CD4-positive, alpha-beta T cell treated with Interleukin-12 subunit alpha and Interleukin-12 subunit beta, for 1 hour (primary cell): ENCODE measurements around the gene OTOG.

Source experiments
- DNase-seq: peaks from one replicate; pipeline ENCODE4 v3.0.0-alpha.2; 2020

OTOG gene

DNA sequence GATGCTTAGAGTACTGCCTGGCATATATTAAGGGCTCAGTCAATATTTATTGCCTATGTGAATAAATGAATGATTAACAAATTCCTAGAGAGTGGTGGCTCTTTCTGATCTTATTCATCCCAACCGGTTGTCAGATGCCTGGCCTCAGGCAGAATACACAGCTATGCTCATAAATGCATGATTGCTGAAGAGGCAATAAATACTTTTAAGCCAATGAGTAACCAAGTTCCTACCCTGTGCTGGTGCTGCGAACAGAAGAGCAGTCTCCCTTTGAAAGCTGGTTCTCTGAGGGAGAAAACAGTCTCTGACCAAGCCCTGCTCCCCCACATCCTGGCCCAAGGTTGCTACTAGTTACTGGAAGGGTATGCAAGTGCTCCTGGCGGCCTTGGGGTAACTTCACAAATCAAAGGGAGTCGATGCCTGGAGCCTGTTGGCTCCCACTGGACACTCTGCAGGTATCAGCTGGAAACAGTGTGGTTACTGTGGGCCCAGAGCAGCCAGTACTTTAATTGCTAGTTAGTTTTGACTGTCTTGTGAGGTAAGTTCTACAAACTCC is 5.7 kb upstream of the OTOG start:
- DNase-seq: no peak

DNA sequence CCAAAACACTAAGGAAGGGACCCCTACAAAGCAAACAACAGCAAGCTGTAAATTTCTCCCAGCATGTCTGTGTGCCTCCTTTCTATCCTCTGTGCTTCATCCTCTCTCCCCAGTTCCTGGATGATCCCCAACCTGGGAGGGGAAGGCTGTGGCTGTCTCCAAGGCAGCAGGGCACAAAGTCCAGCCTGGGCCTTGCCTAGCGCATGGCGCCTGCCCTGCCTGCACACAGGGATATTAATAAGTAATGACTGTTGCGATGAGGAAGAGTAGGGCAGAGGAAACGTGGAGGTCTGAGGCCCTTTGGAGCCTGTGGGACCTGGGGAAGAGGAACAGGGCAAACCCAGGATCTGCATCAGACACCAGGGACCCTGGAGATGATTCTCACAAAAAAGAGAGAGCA is 4.8 kb upstream of the OTOG start:
- no peak for DNase-seq

DNA sequence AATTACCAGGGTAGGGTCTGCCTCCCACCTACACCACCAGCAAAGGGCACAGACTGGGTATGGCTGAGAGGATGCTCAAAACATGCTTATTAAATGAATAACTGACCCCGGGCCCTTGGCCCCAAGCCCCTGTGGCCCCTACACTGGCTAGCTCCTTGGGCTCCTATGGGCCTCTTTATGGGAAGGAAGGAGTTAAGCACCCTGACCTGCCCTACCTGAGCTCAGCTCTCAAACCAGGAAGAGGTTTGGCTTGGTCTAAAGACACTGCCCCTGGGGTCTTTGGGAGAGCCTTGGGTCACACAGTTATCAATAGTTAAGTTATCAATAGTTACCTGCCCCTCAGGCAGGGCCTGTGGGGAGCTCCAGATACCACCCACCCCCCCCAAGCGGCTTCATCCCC is 4.0 kb upstream of the OTOG start:
- DNase-seq: no peak

DNA sequence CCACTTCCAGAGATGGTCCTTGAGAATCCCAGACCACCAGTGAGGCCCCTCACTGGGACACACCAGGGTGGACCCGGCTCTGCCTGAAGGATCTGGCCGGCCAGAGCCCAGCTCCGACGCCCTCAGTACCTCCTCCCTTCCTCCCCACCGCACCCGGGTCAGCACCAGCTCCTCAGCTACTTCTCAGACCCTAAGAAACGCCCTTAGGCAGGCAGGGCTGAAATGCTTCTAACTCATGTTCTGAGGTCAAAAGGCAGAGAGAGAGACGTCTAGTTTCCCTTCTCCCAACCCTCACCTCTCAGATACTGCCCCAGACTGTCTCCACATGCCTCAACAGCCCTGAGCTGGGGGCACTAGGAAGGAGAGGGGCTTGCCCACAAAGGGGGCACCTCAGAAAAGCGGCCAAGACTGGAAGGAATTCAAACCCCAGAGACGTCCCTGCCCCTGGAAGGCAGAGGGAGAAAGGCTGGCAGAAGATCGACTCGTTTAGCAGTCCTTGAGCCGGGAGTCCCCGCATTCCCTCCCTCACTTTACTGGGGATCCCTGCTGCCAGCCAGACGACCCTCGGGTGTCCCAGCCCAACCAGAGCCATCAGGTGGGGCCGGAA is 3.4 kb upstream of the OTOG start:
- no peak for DNase-seq

DNA sequence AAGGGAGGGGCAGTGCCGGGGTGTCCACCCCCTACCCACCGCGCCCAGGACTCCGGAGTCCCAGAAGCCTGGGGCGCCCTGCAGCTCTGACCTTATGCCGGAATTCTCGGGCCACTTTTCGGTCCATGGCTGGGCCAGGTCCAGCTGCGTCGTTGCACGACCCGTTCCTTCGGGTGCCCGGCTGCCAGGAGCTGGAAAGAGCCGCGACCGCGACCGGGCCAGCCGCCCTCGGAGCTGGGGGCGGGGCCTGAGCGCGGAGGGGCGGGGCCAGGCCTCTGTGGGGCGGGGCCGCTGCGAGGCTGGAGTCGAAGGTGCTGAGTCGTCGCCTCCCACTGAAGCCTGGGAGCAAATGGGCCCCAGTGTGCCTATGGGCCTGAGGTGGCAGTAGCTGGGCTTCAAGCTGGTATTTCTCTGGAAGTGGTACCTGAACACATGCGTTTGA is 2.9 kb upstream of the OTOG start, which contains the start of gene USH1C:
USH1C (minus strand) TSS at position 236 of the 442 bp plus-strand sequence; CDS start at position 127, 109 bp downstream.
- no peak for DNase-seq

DNA sequence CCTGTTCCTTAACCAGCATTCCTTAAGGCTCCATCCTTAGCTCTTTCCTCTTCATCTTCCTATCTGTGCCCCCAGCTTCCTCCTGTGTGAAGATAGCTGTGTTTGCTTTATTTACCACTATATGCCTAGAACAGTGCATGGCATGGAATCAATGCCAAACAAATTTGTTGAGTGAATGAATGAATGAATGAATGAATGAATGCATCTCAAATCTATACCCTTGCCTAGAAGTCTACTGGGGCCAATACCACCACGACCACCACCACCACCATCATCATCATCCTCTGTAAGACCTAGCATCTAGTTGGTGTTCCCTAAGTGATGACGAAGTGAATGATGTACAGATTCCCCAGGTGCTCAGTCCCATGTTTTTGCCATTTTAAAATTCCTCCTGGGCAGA is 819 bp upstream of the OTOG start:
- DNase-seq: no peak

DNA sequence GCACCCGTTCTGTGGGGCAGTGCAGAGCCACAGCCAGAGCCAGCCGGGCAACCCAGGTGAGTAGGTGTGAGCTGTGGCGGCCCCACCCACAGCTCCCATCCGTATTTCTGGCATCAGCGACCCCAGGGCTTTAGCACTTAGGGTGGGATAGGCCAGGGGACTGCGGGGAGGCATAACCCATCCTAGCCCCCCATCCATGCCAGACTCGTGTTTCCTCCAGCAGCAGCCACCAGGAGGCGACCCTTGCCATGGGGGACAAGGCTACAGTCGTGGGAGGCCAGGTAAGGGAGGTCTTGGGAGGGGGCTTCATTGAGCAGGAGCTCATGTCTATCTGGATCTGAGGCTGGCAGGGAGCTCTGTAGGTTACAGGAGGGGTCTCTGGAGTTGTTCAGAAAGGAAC is 873 bp downstream of the OTOG start:
- DNase-seq: no peak

DNA sequence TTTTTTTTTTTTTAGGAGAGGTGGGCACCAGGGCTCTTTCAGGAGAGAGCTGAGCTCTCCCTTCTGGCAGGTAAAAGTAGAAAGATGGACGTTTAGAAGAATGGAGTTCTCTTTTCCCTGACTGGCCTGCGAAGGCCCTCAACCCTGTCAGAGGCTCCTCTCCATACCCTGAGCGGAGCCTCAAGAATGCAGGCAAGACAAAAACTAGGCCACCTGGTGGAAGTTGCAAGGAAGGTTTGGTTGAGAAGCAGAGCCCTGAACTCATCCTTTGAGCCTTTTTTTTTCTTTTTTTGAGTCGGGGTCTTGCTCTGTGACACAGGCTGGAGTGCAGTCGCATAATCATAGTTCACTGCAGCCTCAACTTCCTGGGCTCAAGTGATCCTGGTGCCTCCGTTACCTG is 1.4 kb downstream of the OTOG start:
- no peak for DNase-seq

DNA sequence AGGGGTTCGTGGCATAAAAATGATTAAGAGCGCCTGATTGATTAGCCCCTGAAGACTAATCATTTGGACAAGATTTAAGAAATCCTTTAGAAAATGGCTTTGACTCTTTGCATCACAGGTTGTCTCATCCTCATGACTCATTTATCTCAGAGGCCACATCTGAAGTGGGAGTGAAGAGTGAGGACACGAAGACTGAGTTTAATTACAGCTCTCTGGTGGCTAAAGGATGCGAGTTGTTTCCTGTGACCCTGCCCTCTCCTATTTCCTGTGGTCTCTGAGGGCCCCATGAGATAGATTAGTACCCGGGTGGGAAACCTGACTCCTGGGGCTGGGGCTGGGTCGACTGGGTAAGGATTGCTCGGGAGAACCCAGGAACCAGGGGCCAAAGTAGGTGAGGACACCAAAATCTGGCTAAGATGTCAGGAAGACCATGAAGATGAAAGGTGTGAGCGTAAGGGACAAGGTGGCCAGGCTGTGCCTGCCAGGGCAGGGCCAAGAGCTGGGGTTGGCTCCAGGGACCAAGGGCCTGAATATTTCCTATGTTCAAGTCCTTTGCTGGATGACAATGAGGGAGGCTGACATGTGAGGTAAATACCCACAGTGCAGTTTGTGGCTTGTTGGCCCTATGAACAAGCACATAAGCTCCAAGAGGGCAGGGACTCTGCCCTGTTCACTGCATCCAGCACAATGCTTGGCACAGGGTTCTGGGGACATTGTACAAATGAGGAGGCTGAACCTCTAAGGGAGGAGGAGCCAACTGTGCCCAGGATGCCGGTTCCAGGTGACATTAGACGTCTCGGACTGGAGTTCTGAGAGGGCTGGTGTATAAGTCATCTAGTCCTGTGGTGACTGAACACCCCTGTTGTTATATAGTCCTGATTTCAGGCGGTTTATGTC is 3.6 kb downstream of the OTOG start:
- DNase-seq: no peak

DNA sequence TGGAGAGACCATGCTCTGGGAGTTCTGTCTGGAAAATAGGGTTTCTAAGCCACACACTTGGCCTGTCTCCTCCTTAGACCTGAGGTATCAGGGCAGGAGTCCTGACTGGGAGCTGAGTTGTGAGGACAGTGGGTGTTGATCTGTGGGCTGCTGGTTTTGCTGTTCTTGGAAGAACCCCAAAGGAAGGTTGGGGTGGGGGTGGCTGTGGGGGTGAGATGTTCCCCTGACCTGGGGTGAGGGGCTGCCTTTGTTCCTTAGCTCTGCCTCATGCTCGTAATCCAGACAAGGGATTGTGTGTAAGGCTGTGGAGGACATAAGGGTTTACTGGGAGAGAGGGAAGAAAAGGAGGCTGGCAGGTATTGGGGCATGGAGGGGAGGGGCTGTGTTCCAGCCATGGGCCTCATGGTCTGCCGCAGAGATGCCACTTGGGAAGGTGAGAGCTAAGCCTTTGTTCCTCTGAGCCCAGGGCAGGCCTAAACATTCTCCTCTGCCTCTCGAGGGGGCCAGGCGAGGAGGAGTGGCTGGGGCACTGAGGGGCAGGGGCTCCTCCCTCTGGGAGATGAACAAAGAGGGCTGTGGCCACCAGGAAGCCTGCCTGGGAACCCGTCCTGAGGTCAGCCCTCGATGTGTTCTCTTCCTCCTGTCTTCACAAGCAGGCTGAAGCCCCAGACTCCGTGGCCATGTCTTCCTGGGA is 4.4 kb downstream of the OTOG start:
- DNase-seq: no peak

DNA sequence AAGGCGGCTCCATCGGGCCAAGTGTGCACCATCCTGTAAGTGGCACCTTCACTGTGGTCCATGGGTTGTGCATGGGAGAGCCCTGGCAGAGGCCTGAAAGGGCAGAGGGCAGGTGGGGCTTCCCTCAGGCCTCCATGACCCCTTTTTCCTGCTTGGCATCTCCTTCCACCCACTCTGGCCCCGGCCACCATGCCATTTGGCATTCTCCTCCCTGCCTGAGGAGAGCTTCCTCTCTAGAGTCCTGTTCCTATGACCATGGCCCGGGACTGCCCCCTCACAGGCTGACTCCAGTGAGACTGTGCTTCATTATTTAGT is 4.9 kb downstream of the OTOG start:
- DNase-seq: no peak

DNA sequence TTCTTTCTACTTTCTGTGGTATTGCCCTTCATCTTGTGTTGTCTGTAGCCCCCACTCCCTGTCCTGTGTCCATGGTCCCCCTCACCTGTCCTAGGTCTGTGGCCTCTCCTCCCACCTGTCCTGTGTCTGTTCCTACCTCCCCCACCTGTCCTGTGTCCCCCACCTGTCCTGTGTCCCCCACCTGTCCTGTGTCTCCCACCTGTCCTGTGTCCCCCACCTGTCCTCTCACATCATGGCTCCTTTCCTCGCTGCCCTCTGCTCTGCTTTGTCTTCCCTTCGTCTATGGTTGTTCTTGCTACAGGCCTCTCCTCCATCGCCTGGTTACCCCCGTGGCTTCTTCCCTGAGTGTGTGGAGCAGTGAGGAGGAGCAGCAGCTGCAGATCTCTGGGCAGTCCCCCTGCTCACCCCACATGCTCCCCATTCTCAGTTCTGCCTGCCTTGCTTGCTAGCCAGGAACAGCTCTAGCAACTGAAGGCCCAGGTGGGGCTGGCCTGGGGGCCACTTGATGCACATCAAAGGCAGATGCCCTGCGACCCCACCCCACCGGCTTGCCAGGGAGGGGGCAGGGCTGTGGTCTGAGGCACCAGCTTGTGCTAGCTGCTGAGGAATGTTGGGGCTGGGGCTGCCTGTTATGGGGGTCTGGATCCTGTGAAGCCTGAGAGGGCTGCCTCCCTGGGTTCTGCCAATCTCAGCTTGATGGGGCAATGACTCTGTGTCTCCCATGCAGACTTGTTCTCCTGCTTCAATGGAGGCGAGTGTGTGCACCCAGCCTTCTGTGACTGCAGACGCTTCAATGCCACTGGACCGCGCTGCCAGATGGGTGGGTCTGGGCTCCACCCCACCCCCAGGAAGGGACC is 5.6 kb downstream of the OTOG start:
- DNase-seq: no peak

DNA sequence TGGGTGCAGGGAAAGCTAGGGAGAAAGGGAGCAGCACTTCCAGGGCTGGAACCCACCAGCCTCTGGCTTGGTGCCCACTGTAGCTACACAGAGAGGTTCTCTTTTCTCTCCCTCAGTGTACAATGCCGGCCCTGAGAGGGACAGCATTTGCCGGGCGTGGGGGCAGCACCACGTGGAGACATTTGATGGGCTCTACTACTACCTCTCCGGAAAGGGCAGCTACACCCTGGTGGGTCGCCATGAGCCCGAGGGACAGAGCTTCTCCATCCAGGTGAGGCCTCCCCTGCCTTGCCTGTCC is 6.1 kb downstream of the OTOG start:
- no peak for DNase-seq

DNA sequence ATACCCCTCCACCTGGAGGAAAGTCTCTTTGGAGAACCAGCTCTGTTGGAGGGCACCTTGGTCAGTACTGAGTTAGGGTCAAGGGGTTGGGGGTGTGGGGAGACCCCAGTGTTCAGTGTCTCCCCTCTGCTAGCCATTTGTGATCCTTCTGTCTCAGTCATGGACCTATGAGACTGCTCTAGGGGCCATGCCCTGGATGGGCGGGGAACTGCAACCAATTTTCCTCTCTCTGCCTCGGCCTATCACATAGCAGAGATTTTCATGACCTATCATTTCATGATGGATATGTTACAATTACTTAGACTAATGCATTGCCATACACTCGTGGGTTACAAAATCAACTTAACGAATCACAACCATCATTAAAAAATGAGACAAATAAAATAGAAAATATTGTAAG is 7.4 kb downstream of the OTOG start:
- no peak for DNase-seq

DNA sequence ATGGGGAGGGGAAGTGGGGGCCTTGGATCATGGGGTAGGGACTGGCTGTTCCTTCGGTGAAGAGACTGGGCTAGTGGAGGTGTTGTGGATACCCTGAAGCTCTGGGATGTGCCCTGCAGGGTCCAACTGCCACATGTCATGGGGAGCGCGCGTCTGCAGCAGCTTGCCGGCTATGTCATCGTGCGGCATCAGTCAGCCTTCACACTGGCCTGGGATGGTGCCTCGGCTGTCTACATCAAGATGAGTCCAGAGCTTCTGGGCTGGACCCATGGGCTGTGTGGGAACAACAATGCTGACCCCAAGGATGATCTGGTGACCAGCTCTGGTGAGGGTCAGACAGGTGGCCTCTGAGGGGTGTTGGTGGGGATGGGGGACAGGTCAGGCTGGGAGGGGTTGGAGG is 9.9 kb downstream of the OTOG start:
- no peak for DNase-seq

DNA sequence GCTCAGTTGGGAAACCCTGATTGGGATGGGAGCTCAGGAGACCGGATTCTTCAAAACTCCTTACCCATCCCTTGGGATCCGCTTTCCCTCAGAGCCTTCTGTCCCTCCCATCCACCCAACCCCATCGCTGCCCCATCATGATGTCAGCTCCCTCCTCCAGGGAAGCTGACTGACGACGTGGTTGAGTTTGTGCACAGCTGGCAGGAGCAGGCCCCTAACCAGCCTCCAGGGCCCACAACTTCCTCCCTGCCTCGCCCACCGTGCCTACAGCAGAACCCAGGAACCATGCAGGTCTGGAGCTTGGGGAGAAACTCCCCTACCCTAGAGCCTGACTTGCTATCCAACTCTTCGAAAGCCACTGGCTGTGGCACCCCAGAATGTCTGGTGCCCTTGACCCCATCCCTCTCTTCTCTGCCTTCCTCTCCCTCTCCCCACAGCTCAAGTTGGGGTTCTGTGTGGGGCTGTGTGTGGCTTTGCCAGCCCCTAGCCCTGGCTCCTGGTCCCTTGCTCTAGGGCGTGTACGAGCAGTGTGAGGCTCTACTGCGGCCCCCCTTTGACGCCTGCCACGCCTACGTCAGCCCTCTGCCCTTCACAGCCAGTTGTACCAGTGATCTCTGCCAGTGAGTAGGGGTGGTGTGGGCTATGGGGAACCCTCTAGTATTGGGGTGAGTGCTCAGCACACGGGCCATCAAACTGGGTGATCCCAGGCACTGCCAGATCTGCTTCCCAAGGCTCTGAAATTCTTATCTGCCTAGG is 11.1 kb downstream of the OTOG start:
- DNase-seq: no peak

DNA sequence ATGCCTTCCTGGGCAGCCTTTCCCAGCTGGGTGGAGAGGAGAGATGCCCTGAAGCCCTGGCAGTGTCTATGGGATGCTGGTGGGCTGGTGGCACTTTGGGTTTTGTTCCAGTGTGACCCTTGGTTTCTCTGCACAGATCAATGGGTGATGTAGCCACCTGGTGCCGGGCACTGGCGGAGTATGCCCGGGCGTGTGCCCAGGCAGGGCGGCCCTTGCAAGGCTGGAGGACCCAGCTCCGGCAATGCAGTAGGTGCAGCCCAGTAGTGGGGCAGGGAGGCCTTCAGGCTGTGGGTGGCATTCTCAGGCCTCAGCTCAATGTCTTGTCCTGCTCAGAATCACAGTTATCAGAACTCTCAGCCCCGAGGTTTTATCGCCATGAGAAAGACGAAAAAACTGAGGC is 11.9 kb downstream of the OTOG start:
- DNase-seq: no peak

DNA sequence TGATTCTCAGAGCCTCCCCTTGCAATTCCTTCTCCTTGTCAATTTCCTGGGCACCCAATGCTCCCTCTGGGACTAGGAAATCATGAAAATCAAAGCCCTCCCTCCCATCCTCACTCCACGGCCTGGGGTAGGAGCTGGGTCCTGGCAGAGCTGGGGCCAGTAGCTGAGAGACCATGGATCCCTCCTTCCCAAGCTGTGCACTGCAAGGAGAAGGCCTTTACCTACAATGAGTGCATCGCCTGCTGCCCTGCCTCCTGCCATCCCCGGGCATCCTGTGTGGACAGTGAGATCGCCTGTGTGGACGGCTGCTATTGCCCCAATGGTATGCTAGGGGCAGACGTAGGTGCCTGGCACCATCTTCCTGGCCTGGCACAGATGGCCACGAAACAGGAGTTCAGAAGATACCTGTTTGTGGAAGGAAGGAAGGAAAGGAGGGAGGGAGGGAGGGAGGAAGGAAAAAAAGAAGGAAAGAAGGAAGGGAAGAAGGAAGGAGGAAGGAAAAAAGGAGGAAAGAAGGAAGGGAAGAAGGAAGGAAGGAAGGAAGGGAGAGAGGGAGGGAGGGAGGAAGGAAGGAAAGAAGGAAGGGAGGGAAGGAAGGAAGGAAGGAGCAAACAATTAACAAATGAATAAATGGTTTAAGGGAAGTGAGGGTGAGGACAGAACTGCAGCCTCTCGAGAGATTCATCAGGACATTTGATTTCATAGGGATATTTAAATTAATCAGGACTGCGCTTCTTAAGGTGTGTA is 12.5 kb downstream of the OTOG start:
- DNase-seq: no peak

DNA sequence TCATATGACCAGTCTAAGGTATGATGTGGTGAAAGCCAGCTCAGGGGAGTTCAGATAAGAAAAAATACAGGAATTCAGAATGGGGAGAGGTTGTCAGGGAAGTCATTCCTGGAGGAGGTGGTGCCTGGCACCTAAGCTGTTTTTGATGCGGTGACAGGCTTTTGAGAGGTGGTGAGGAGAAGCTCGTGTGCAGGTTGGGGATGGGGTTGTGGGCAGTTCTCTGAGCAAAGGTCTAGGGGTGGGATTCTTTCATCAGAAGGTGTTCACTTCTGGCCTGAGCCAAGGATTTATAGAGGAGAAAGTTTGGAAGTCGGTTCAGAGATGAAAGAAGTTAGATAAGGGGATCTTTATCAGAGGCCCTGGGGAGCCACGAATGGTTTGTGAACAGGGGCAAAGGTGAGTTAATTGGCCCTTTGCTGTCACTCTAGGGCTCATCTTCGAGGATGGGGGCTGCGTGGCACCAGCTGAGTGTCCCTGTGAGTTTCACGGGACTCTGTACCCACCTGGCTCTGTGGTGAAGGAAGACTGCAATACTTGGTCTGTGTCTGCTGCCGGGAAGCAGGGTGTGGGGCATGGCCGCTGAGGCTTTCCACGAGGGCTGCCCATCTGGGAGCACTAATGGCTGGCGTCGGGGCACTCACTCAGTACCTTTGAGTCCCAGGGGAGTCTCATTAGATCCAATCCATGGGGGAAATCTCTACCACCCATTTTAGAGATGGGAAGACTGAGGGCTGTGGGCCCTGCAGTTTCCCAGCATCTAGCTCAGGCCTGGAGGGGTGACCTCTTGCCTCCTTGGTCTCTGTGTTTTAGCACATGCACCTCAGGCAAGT is 13.4 kb downstream of the OTOG start:
- no peak for DNase-seq

DNA sequence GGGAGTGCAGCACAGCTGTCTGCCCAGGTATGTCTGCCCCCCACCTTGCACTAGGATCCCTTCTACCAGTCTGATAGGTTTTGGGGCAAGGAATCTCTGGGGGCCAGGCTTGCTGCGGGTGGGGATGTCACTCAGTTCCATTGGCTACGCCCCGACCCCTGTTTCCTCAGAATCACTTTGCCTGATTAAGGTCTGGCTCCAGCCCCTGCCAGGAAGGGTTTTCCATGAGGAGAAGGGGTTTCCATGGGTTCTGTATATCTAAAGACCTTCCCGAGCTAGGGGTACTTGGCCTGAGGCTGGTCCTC is 14.0 kb downstream of the OTOG start:
- DNase-seq: no peak

DNA sequence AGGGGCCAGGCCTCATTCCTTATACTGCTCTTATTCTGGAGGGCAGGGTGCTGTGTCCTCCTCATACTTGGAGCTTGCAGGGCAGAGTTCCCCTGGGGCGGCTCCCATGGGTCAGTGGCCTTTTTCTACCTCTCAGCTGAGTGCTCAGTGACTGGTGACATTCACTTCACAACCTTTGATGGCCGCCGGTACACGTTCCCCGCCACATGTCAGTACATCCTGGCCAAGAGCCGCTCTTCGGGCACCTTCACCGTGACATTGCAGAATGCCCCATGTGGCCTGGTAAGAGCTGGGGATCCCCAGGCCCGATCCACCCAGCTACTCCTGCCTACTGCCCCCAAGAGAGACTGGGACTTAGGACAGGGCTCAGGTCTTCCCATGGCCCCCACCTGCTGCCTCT is 14.5 kb downstream of the OTOG start:
- DNase-seq: no peak
